ENCODE results near the gene TANGO2. TPM values are rescaled to one million over a fixed set of nuclear protein-coding genes. Genes with fewer than 3 reads are reported as not detected.

The TANGO2 gene
- total and polyA plus RNA-seq, 9 of the 15 experiments (the other 6 are each of a cell fraction or from before 2014, with no cell fraction given): 15.5 to 94.9 (median 70.1) TPM

GRCh38 chr22:20094197-20094807, 73.4 kb downstream of the TANGO2 start (continued):
- TF ChIP-seq SP2 (IDR thresholded peaks at IDR 0.05; ENCODE audit: extremely low read depth, low read depth, low read length, poor library complexity, severe bottlenecking) (peak; percentile 24), CBX5 (IDR thresholded peaks at IDR 0.05; ENCODE audit: borderline replicate concordance, low read depth) (no peak), SNRNP70 (optimal IDR thresholded peaks at IDR 0.05; ENCODE audit: low read depth, low read length) (peak; percentile 87)

GRCh38 chr22:20095521-20095920, 74.6 kb downstream of the TANGO2 start:
- intact Hi-C loops (cut with micrococcal nuclease) (no loop called here), in situ Hi-C loops (cut with MboI) (no loop called here)
- Histone ChIP-seq H3K9ac (ENCODE audit: insufficient read depth in 1 of 2, low read depth in 2 of 2, low read length in 2 of 2) (no peak overlapping the region), H3K27me3 (ENCODE audit: control insufficient read depth in 2 of 2, insufficient read depth in 2 of 2, low read length in 2 of 2) (no peaks in the 10 kb centered on the region), H3K4me2 (ENCODE audit: insufficient read depth, low read length) (no peak overlapping the region), H3K4me3 (no peak overlapping the region), H3K36me3 (ENCODE audit: control insufficient read depth, insufficient read depth, low read length) (peaks cover 97% of the 10 kb centered on the region), H3K9me3 (replicated peaks; ENCODE audit: control insufficient read depth, insufficient read depth, low read depth, low read length) (no peaks in the 10 kb centered on the region; the same call in 1 of the 2 replicates), H3K79me2 (ENCODE audit: control insufficient read depth, insufficient read depth, low read length) (peaks cover 64% of the 10 kb centered on the region), H4K20me1 (replicated peaks; ENCODE audit: control insufficient read depth, insufficient read depth, low read length) (peaks cover 12% of the 10 kb centered on the region; the same call in 1 of the 2 replicates), H3K4me1 (replicated peaks in 1 of 2; ENCODE audit: control insufficient read depth in 2 of 2, insufficient read depth in 2 of 2, low read length in 2 of 2) (peaks cover 0 to 4% of the 10 kb centered on the region in 2 experiments; a peak in 1 of 5 replicates), H2AFZ (ENCODE audit: low read depth, low read length) (no peak overlapping the region), H3K9me1 (ENCODE audit: control insufficient read depth, insufficient read depth, low read length) (no peaks in the 10 kb centered on the region), H3K27ac (ENCODE audit: extremely low read depth, low read depth, low read length) (no peak overlapping the region)
- no peak for TF ChIP-seq ATF2 (CRISPR knock-in tag; IDR thresholded peaks at IDR 0.05)
- no peak for TF ChIP-seq BRCA1 (IDR thresholded peaks at IDR 0.05)
- no peak for TF ChIP-seq BRCA1 (CRISPR knock-in tag; IDR thresholded peaks at IDR 0.05)
- TF ChIP-seq SRSF9 (IDR thresholded peaks at IDR 0.05; ENCODE audit: borderline replicate concordance, low read depth, low read length): no peak
- no peak for TF ChIP-seq NCOA1 (IDR thresholded peaks at IDR 0.05; ENCODE audit: low read depth)
- 0 out of 2 replicates have a peak, but pooled peaks have one; percentile 49 for TF ChIP-seq RHOXF2B (CRISPR knock-in tag; conservative IDR thresholded peaks at IDR 0.05)
- no TSS peak for BruUV-seq (replicated peaks)
- WGBS (ENCODE audit: insufficient coverage, low coverage, missing lambda C conversion rate): 93% methylated on average over 4 of the region's 4 CpGs
- CTCF ChIA-PET (ENCODE audit: low intra/inter-chr PET ratio): no interaction called here
- DNase-seq (ENCODE audit: extremely low read depth in 1 of 4, low spot score in 3 of 4): no peak
- POLR2A ChIA-PET: interaction anchor here (1.0 to 19.4 kb wide), 4 partner anchors 13 to 107 kb away, joined by 3 to 513 read pairs (median 74); partner anchors contain the start of genes DGCR8, RANBP1 and TRMT2A
- no peak for FAIRE-seq
- no peak for ATAC-seq

Measured in K562 (cell line).